GM23338 (cell line): ENCODE measurements around the gene CLPX. TPM values are rescaled to one million over a fixed set of nuclear protein-coding genes. Genes with fewer than 3 reads are reported as not detected.

Source experiments
- ATAC-seq: fragments of 200-7000 bp; cut with Tn5 transposase; 3 replicates; pipeline ENCODE4 v1.9.1; 2020
- DNase-seq: peaks from one replicate; pipeline ENCODE4 v3.0.0-alpha.2; 2015; ENCODE audit warnings: low spot score
- H2AFZ ChIP-seq: fragments of 200-600 bp; sonication (generic); 2 replicates; pipeline ENCODE4 v1.8.0; 2016; ENCODE audit warnings: antibody characterized with exemption, mild to moderate bottlenecking, moderate library complexity
- H3F3A ChIP-seq: fragments of 200-600 bp; sonication (generic); replicated peaks from 2 replicates; pipeline ENCODE4 v1.8.0; 2017; ENCODE audit warnings: antibody characterized with exemption, mixed run types, low read depth
- H3K27ac ChIP-seq: fragments of 200-600 bp; sonication (generic); 2 replicates; pipeline ENCODE4 v1.6.1; 2016; ENCODE audit warnings: low read depth
- H3K27me3 ChIP-seq: fragments of 200-600 bp; sonication (generic); 2 replicates; pipeline ENCODE4 v1.8.0; 2016; ENCODE audit warnings: mild to moderate bottlenecking, mixed run types, moderate library complexity; ENCODE audit not compliant: insufficient read depth
- H3K36me3 ChIP-seq: fragments of 200-600 bp; sonication (generic); 2 replicates; pipeline ENCODE4 v1.8.0; 2016; ENCODE audit warnings: mild to moderate bottlenecking; ENCODE audit not compliant: insufficient read depth
- H3K4me1 ChIP-seq: fragments of 200-600 bp; sonication (generic); 2 replicates; pipeline ENCODE4 v1.8.0; 2016; ENCODE audit warnings: mild to moderate bottlenecking, moderate library complexity; ENCODE audit not compliant: insufficient read depth
- H3K4me2 ChIP-seq: fragments of 200-600 bp; sonication (generic); 2 replicates; pipeline ENCODE4 v1.7.1; 2017; ENCODE audit warnings: mixed run types
- H3K4me3 ChIP-seq: fragments of 200-600 bp; sonication (generic); 2 replicates; pipeline ENCODE4 v1.6.1; 2016; ENCODE audit warnings: mixed run types
- H3K79me2 ChIP-seq: fragments of 200-600 bp; sonication (generic); replicated peaks from 2 replicates; pipeline ENCODE4 v1.8.0; 2017; ENCODE audit warnings: mild to moderate bottlenecking; ENCODE audit not compliant: insufficient read depth
- H3K9me2 ChIP-seq: fragments of 200-600 bp; sonication (generic); 2 replicates; pipeline ENCODE4 v1.8.0; 2017; ENCODE audit not compliant: insufficient read depth
- H4K20me1 ChIP-seq: fragments of 200-600 bp; sonication (generic); replicated peaks from 2 replicates; pipeline ENCODE4 v1.8.0; 2017; ENCODE audit warnings: mild to moderate bottlenecking; ENCODE audit not compliant: insufficient read depth
- H3K27ac Mint-ChIP-seq: 2 replicates; pipeline ENCODE4 v1.8.0; 2020; ENCODE audit warnings: inconsistent platforms, mild to moderate bottlenecking, moderate library complexity, mixed read lengths
- H3K27me3 Mint-ChIP-seq: 3 replicates; pipeline ENCODE4 v1.8.0; 2022; ENCODE audit warnings: low read depth, mild to moderate bottlenecking, moderate library complexity, mixed read lengths, inconsistent platforms; ENCODE audit not compliant: insufficient read depth, poor library complexity
- H3K36me3 Mint-ChIP-seq: 3 replicates; pipeline ENCODE4 v1.8.0; 2021; ENCODE audit warnings: low read depth, mild to moderate bottlenecking, inconsistent platforms, moderate library complexity, mixed read lengths
- H3K4me1 Mint-ChIP-seq: 3 replicates; pipeline ENCODE4 v1.8.0; 2020; ENCODE audit warnings: mild to moderate bottlenecking, inconsistent platforms, mixed read lengths
- H3K4me3 Mint-ChIP-seq: 3 replicates; pipeline ENCODE4 v1.8.0; 2021; ENCODE audit warnings: moderate library complexity, mild to moderate bottlenecking, inconsistent platforms, mixed read lengths
- H3K9me3 Mint-ChIP-seq: 3 replicates; pipeline ENCODE4 v1.8.0; 2020; ENCODE audit warnings: moderate library complexity, mild to moderate bottlenecking, inconsistent platforms, mixed read lengths
- CTCF ChIP-seq, 2 experiments: fragments of 200-600 bp in 1 of 2; sonication (generic) in 1 of 2; conservative IDR thresholded peaks; 2 replicates each; pipeline versions ENCODE4 v1.5.1 to v1.6.1; 2016 to 2017; ENCODE audit warnings: antibody characterized with exemption in 2 of 2, low read depth in 2 of 2, mild to moderate bottlenecking in 2 of 2, moderate library complexity in 1 of 2
- POLR2AphosphoS5 ChIP-seq: IDR thresholded peaks from 2 replicates; pipeline ENCODE4 v1.6.1; 2016; ENCODE audit warnings: antibody characterized with exemption, low read depth
- STAT1 ChIP-seq: IDR thresholded peaks from one replicate; pipeline ENCODE4 v1.6.1; 2016; ENCODE audit warnings: antibody characterized with exemption; ENCODE audit not compliant: unreplicated experiment
- ZNF331 ChIP-seq: fragments of 250-450 bp; sonication (Bioruptor Pico); IDR thresholded peaks from 2 replicates; pipeline ENCODE4 v1.5.0; 2020; ENCODE audit warnings: low read depth, mild to moderate bottlenecking, moderate library complexity
- polyA plus RNA-seq: library from polyadenylated mRNA; unstranded; fragments of >200 nt; fragmentation: Nextera tagmentation; extraction: Ambion mirVana; gene quantifications from 2 replicates; pipeline ENCODE4 v1.2.1, GENCODE V29; 2016
- total RNA-seq: library from RNA; depleted of rRNA; stranded (reverse); fragments of >200 nt; shearing (Covaris generic); gene quantifications from 2 replicates; pipeline ENCODE4 v1.2.3, GENCODE V29; 2014
- TF ChIP-seq, protein P1 (sequence below): IDR thresholded peaks from one replicate; pipeline ENCODE4 v1.6.1; 2018; ENCODE audit warnings: antibody characterized with exemption; ENCODE audit not compliant: unreplicated experiment

The CLPX gene
- total and polyA plus RNA-seq, 2 experiments from 2014 or later: 18.9 to 40.6 TPM

- peaks cover 13% of the 10 kb centered on the region for H3K27me3 Mint-ChIP-seq
- H2AFZ ChIP-seq: peak overlapping the region; percentile 95
- no peaks in the 10 kb centered on the region for H3K36me3 Mint-ChIP-seq
- H3K79me2 ChIP-seq: no peaks in the 10 kb centered on the region
- no peak for ATAC-seq
- no peaks in the 10 kb centered on the region for H3K9me3 Mint-ChIP-seq
- no peak overlapping the region for H3K27ac Mint-ChIP-seq
- no peak for TF ChIP-seq ZNF331 (CRISPR knock-in tag)
- no peak for TF ChIP-seq CTCF (conservative IDR thresholded peaks at IDR 0.05; ENCODE audit: low read depth in 2 of 2)
- TF ChIP-seq, protein P1, sequence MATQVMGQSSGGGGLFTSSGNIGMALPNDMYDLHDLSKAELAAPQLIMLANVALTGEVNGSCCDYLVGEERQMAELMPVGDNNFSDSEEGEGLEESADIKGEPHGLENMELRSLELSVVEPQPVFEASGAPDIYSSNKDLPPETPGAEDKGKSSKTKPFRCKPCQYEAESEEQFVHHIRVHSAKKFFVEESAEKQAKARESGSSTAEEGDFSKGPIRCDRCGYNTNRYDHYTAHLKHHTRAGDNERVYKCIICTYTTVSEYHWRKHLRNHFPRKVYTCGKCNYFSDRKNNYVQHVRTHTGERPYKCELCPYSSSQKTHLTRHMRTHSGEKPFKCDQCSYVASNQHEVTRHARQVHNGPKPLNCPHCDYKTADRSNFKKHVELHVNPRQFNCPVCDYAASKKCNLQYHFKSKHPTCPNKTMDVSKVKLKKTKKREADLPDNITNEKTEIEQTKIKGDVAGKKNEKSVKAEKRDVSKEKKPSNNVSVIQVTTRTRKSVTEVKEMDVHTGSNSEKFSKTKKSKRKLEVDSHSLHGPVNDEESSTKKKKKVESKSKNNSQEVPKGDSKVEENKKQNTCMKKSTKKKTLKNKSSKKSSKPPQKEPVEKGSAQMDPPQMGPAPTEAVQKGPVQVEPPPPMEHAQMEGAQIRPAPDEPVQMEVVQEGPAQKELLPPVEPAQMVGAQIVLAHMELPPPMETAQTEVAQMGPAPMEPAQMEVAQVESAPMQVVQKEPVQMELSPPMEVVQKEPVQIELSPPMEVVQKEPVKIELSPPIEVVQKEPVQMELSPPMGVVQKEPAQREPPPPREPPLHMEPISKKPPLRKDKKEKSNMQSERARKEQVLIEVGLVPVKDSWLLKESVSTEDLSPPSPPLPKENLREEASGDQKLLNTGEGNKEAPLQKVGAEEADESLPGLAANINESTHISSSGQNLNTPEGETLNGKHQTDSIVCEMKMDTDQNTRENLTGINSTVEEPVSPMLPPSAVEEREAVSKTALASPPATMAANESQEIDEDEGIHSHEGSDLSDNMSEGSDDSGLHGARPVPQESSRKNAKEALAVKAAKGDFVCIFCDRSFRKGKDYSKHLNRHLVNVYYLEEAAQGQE: no peak
- H3K4me3 Mint-ChIP-seq: peak overlapping the region; percentile 72
- no peaks in the 10 kb centered on the region for H3K9me2 ChIP-seq
- no peaks in the 10 kb centered on the region for H3F3A ChIP-seq
- H3K4me3 ChIP-seq: peak overlapping the region; percentile 66
- H3K4me2 ChIP-seq: peak overlapping the region; percentile 86
- DNase-seq: no peak
- no peak overlapping the region for H3K27ac ChIP-seq
- peaks cover 4% of the 10 kb centered on the region; the same call in 1 of the 3 replicates for H3K4me1 Mint-ChIP-seq
- peaks cover 5% of the 10 kb centered on the region; the same call in 1 of the 2 replicates for H3K4me1 ChIP-seq
- H3K27me3 ChIP-seq: peaks cover 13% of the 10 kb centered on the region
- H3K36me3 ChIP-seq: no peaks in the 10 kb centered on the region
- no peaks in the 10 kb centered on the region; the same call in 1 of the 2 replicates for H4K20me1 ChIP-seq
Measured at GRCh38 chr15:65102912-65103311, 82.2 kb downstream of the CLPX start.

GRCh38 chr15:65101891-65102708, 83.0 kb downstream of the CLPX start:
- Histone ChIP-seq H3K27me3 (peaks cover 13% of the 10 kb centered on the region), H3K79me2 (no peaks in the 10 kb centered on the region), H2AFZ (peak overlapping the region; percentile 95), H3K4me3 (peak overlapping the region; percentile 66), H3K4me2 (peak overlapping the region; percentile 86), H3K9me2 (no peaks in the 10 kb centered on the region), H4K20me1 (no peaks in the 10 kb centered on the region; the same call in 1 of the 2 replicates), H3K4me1 (peaks cover 5% of the 10 kb centered on the region; the same call in 1 of the 2 replicates), H3F3A (no peaks in the 10 kb centered on the region), H3K36me3 (no peaks in the 10 kb centered on the region), H3K27ac (no peak overlapping the region; the same call in 1 of the 2 replicates)
- Mint-ChIP-seq H3K27ac (peak overlapping the region; percentile 68), H3K4me1 (peaks cover 4% of the 10 kb centered on the region; the same call in 1 of the 3 replicates), H3K4me3 (peak overlapping the region; percentile 87), H3K9me3 (no peaks in the 10 kb centered on the region), H3K27me3 (peaks cover 13% of the 10 kb centered on the region), H3K36me3 (no peaks in the 10 kb centered on the region)
- TF ChIP-seq POLR2AphosphoS5 (peak; percentile 42), STAT1 (no peak)
- TF ChIP-seq, protein P1: no peak
- peak; percentile 80 for DNase-seq
- peak; percentile 87 for ATAC-seq
